ENCODE measurements around the gene NAA20. TPM values are rescaled to one million over a fixed set of nuclear protein-coding genes. Genes with fewer than 3 reads are reported as not detected.
A peak's percentile ranks its signal among the peaks of the same experiment; 100 is the strongest.
"Not testable (repeated sequence)": the region's sequence is repeated elsewhere in the genome, so short reads cannot be mapped to it uniquely, and the experiment has no call there.

Gene NAA20
- total RNA-seq, 2 experiments from 2014 or later = 18.8 to 18.9 TPM

- ATAC-seq (ENCODE audit: poor library complexity) = peak; percentile 75
- CTCF ChIA-PET = interaction anchor here (1.1 kb wide), 1 partner anchor 22 kb away, joined by 3 read pairs; no protein-coding TSS in a partner anchor
- H3K4me3 ChIP-seq (ENCODE audit: low read length) = peak overlapping the region; percentile 25
Observed at GRCh38 chr20:20003031-20003954, 13.9 kb upstream of the NAA20 start.

DNA sequence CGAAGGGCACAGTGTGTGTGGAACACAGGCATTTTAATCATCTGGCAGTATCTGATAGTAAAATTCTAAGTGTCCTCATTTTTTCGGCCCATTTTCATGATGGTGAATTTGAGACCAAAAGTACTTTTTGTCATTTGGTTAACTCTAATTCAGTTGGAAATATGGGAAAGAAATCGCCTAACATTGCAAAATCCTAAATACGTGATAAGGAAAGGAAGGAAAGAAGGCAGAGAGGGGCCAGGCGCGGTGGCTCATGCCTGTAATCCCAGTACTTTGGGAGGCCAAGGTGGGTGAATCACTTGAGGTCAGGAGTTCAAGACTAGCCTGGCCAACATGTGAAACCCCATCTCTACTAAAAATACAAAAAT is 13.2 kb upstream of the NAA20 start:
- Mint-ChIP-seq H3K4me3 (peak overlapping the region; percentile 83), H3K27me3 (peaks cover 69% of the 10 kb centered on the region), H3K4me1 (ENCODE audit: low read depth) (peaks cover 17% of the 10 kb centered on the region)
- H3K27ac ChIP-seq (ENCODE audit: low read depth in 1 of 2, low read length in 2 of 2); ATAC-seq (ENCODE audit: poor library complexity); H3K27ac Mint-ChIP-seq; DNase-seq; intact Hi-C loops (cut with DNase I, micrococcal nuclease); H3K36me3 Mint-ChIP-seq (ENCODE audit: low read depth); H3K9me3 ChIP-seq (ENCODE audit: control insufficient read depth in 1 of 2, insufficient read depth in 1 of 2, low read length in 2 of 2); H3K9me3 Mint-ChIP-seq; CTCF ChIA-PET; H3K36me3 ChIP-seq (ENCODE audit: insufficient read depth, low read length): not testable (repeated sequence)
- POLR2A ChIA-PET = interaction anchor here (0.7 to 0.9 kb wide), 2 partner anchors 13 to 49 kb away, joined by 3 to 4 read pairs; partner anchors contain the start of genes CFAP61, CRNKL1 and NAA20
- peak overlapping the region; percentile 25 for H3K4me3 ChIP-seq (ENCODE audit: low read length)
- peaks cover 14% of the 10 kb centered on the region for H3K4me1 ChIP-seq (ENCODE audit: insufficient read depth, low read length)
- H3K27me3 ChIP-seq (ENCODE audit: control insufficient read depth in 1 of 2, insufficient read depth in 2 of 2, low read length in 2 of 2) = peaks cover 7 to 12% of the 10 kb centered on the region in 2 experiments

More at GRCh38 chr20:20003031-20003954, 13.9 kb upstream of the NAA20 start:
- Histone ChIP-seq H3K4me1 (ENCODE audit: insufficient read depth, low read length) (peaks cover 14% of the 10 kb centered on the region), H3K36me3 (ENCODE audit: insufficient read depth, low read length) (no peaks in the 10 kb centered on the region), H3K27ac (ENCODE audit: low read depth in 1 of 2, low read length in 2 of 2) (no peak overlapping the region), H3K9me3 (ENCODE audit: control insufficient read depth in 1 of 2, insufficient read depth in 1 of 2, low read length in 2 of 2) (no peaks in the 10 kb centered on the region), H3K27me3 (ENCODE audit: control insufficient read depth in 1 of 2, insufficient read depth in 2 of 2, low read length in 2 of 2) (peaks cover 7 to 9% of the 10 kb centered on the region in 2 experiments)
- peaks cover 17% of the 10 kb centered on the region for H3K4me1 Mint-ChIP-seq (ENCODE audit: low read depth)
- intact Hi-C loops (cut with DNase I, micrococcal nuclease) = no loop called here
- peaks cover 75% of the 10 kb centered on the region for H3K27me3 Mint-ChIP-seq
- H3K9me3 Mint-ChIP-seq = no peaks in the 10 kb centered on the region
- H3K36me3 Mint-ChIP-seq (ENCODE audit: low read depth) = no peaks in the 10 kb centered on the region
- DNase-seq = peak in 3 of 14 experiments; percentile 14 to 43 (median 43)
- TF ChIP-seq, protein P1, sequence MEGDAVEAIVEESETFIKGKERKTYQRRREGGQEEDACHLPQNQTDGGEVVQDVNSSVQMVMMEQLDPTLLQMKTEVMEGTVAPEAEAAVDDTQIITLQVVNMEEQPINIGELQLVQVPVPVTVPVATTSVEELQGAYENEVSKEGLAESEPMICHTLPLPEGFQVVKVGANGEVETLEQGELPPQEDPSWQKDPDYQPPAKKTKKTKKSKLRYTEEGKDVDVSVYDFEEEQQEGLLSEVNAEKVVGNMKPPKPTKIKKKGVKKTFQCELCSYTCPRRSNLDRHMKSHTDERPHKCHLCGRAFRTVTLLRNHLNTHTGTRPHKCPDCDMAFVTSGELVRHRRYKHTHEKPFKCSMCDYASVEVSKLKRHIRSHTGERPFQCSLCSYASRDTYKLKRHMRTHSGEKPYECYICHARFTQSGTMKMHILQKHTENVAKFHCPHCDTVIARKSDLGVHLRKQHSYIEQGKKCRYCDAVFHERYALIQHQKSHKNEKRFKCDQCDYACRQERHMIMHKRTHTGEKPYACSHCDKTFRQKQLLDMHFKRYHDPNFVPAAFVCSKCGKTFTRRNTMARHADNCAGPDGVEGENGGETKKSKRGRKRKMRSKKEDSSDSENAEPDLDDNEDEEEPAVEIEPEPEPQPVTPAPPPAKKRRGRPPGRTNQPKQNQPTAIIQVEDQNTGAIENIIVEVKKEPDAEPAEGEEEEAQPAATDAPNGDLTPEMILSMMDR (IDR thresholded peaks at IDR 0.05) = no peak
- POLR2A ChIA-PET = interaction anchor here (0.7 kb wide), 1 partner anchor 49 kb away, joined by 3 read pairs; the partner anchor contains the start of genes CFAP61 and CRNKL1
- H3K27ac Mint-ChIP-seq = no peak overlapping the region
- peak overlapping the region; percentile 83 for H3K4me3 Mint-ChIP-seq

DNA sequence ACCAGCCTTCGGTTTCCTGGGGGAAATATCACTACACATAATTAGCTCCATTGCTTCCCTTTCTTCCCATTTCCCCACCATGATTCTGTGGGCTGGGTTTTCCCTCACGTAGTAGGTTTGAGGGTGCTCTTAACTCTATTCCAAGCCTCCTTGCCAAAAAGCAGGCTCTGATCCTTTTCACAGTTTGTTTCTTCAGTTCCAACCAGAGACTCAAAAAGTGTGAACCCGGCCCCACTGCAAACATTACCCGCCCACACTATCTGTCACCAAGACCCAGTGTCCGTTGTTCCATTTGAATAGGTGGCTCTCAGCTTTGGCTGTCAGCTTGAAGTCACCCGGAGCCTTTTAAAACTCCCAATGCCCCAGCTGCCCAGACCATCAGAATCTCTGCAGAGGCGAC is 11.8 kb upstream of the NAA20 start:
- no peak overlapping the region for H3K4me3 ChIP-seq (ENCODE audit: low read length)
- H3K4me1 Mint-ChIP-seq (ENCODE audit: low read depth) = peaks cover 17% of the 10 kb centered on the region
- H3K4me1 ChIP-seq (ENCODE audit: insufficient read depth, low read length) = peaks cover 14% of the 10 kb centered on the region
- POLR2A ChIA-PET = no interaction called here
- H3K9me3 ChIP-seq (ENCODE audit: control insufficient read depth in 1 of 2, insufficient read depth in 1 of 2, low read length in 2 of 2) = no peaks in the 10 kb centered on the region
- H3K9me3 Mint-ChIP-seq = no peaks in the 10 kb centered on the region
- intact Hi-C loops (cut with DNase I, micrococcal nuclease) = no loop called here
- DNase-seq (no peak), ATAC-seq (ENCODE audit: poor library complexity) (no peak)
- TF ChIP-seq, protein P1 (IDR thresholded peaks at IDR 0.05) = no peak
- peaks cover 68% of the 10 kb centered on the region for H3K27me3 Mint-ChIP-seq
- CTCF ChIA-PET = interaction anchor here (1.0 kb wide), 1 partner anchor 10 kb away, joined by 3 read pairs; no protein-coding TSS in a partner anchor
- no peak overlapping the region for H3K4me3 Mint-ChIP-seq
- H3K27ac ChIP-seq (ENCODE audit: low read depth in 1 of 2, low read length in 2 of 2) = no peak overlapping the region
- no peaks in the 10 kb centered on the region for H3K36me3 Mint-ChIP-seq (ENCODE audit: low read depth)
- H3K36me3 ChIP-seq (ENCODE audit: insufficient read depth, low read length) = no peaks in the 10 kb centered on the region
- no peak overlapping the region for H3K27ac Mint-ChIP-seq
- peaks cover 7 to 19% of the 10 kb centered on the region in 2 experiments for H3K27me3 ChIP-seq (ENCODE audit: control insufficient read depth in 1 of 2, insufficient read depth in 2 of 2, low read length in 2 of 2)
